OCI-M2 (cell line): ENCODE results near the gene SCAPER.
"Not testable (repeated sequence)": the region's sequence is repeated elsewhere in the genome, so short reads cannot be mapped to it uniquely, and the experiment has no call there.

ENCODE experiments used
- DNase-seq: peaks from one replicate; lab custom pipeline; 2025; ENCODE audit not compliant: unreplicated experiment; lab: John Stamatoyannopoulos, UW

SCAPER gene

GRCh38 chr15:76793162-76793561 lies 112.0 kb downstream of the SCAPER start:
- no peak for DNase-seq

GRCh38 chr15:76791511-76791910 lies 113.6 kb downstream of the SCAPER start:
- no peak for DNase-seq

GRCh38 chr15:76787273-76787672 lies 117.9 kb downstream of the SCAPER start:
- no peak for DNase-seq

- DNase-seq: no peak
These were observed 128.2 kb downstream of the SCAPER start for GRCh38 chr15:76776969-76777368.

GRCh38 chr15:76776480-76776879 lies 128.7 kb downstream of the SCAPER start:
- no peak for DNase-seq

- no peak for DNase-seq
These were observed 131.9 kb downstream of the SCAPER start for GRCh38 chr15:76773234-76773633.

GRCh38 chr15:76772776-76773175 lies 132.4 kb downstream of the SCAPER start:
- DNase-seq: no peak

- DNase-seq: no peak
These were observed 141.1 kb downstream of the SCAPER start for GRCh38 chr15:76764004-76764403.

GRCh38 chr15:76763554-76763953 lies 141.6 kb downstream of the SCAPER start:
- no peak for DNase-seq

GRCh38 chr15:76756381-76756780 lies 148.8 kb downstream of the SCAPER start:
- no peak for DNase-seq

GRCh38 chr15:76753771-76754170 lies 151.4 kb downstream of the SCAPER start:
- no peak for DNase-seq

- no peak for DNase-seq
These were observed 152.0 kb downstream of the SCAPER start for GRCh38 chr15:76753131-76753530.

GRCh38 chr15:76752549-76752948 lies 152.6 kb downstream of the SCAPER start:
- DNase-seq: no peak

- DNase-seq: no peak
These were observed 167.6 kb downstream of the SCAPER start for GRCh38 chr15:76737573-76737972.

GRCh38 chr15:76732321-76732720 lies 172.8 kb downstream of the SCAPER start:
- not testable (repeated sequence) for DNase-seq

GRCh38 chr15:76730262-76730661 lies 174.9 kb downstream of the SCAPER start:
- DNase-seq: no peak

GRCh38 chr15:76718863-76719262 lies 186.3 kb downstream of the SCAPER start:
- no peak for DNase-seq

- DNase-seq: no peak
These were observed 190.2 kb downstream of the SCAPER start for GRCh38 chr15:76714950-76715349.

GRCh38 chr15:76711351-76711827 lies 193.8 kb downstream of the SCAPER start:
- no peak for DNase-seq

- DNase-seq: not testable (repeated sequence)
These were observed 201.1 kb downstream of the SCAPER start for GRCh38 chr15:76704032-76704431.

- no peak for DNase-seq
These were observed 208.3 kb downstream of the SCAPER start for GRCh38 chr15:76696840-76697239.

- not testable (repeated sequence) for DNase-seq
These were observed 212.6 kb downstream of the SCAPER start for GRCh38 chr15:76692546-76692945.

GRCh38 chr15:76687592-76687991 lies 217.5 kb downstream of the SCAPER start:
- not testable (repeated sequence) for DNase-seq

GRCh38 chr15:76684002-76684401 lies 221.1 kb downstream of the SCAPER start:
- no peak for DNase-seq
